Measurements from ENCODE around the gene CLTC.

CLTC gene

GRCh38 chr17:59727817-59728533, 108.3 kb downstream of the CLTC start:
- DNase-seq (ENCODE audit: low spot score), result no peak

- DNase-seq (ENCODE audit: low spot score), result no peak
These were observed 110.7 kb downstream of the CLTC start for GRCh38 chr17:59730268-59730834.

- no peak for DNase-seq (ENCODE audit: low spot score)
These were observed 114.0 kb downstream of the CLTC start for GRCh38 chr17:59733697-59734096.

DNA sequence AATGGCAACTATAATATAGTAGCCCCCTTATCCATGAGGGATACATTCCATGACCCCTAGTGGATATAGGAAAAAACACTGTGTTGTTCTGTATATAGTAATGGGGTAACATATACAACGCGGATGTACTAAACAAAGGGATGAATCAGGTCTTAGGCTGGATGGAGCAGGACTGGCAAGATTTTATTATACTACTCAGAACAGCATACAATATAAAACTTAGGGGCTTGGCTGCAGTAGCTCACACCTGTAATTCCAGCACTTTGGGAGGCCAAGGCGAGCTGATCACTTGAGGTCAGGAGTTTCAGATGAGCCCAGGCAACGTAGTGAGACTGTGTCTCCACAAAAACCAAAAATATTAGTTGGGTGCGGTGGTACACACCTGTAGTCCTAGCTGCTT, 114.5 kb downstream of the CLTC start:
- no peak for DNase-seq (ENCODE audit: low spot score)

DNA sequence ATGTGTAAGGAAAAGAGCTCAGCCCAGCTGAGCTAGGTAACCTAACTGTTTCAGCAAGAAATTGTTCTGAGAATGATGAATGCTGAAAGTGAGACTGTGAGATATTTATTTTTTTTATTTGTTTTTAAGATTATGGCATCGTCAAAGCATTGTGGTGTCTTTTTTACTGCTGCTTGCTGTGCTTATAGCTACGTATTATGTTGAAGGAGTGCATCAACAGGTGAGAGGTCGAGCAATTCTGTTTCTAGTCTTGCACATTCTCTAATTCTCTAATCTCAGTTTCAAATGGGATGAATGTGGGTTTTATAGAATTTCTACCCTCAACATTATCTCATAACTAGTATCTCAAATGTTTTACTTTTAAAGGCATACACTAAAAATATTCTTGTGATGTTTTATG, 117.6 kb downstream of the CLTC start:
- no peak for DNase-seq (ENCODE audit: low spot score)

DNA sequence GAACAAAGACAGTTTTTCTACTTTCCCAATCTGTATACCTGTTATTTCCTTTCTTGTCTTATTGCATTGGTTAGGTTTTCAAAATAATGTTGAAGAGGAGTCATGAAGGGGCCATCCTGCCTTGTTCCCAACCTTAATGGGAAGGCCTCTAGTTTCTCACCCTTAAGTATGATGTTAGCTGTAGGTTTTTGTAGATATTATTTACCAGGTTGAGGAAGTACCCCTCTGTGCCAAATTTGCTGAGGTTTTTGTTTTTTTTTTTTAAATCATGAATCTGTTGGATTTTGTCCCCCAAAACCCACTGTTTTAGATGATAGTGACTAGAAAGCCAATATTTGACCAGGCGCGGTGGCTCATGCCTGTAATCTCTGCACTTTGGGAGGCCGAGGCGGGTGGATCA, 124.1 kb downstream of the CLTC start:
- DNase-seq (ENCODE audit: low spot score), result no peak

- no peak for DNase-seq (ENCODE audit: low spot score)
These were observed 125.3 kb downstream of the CLTC start for GRCh38 chr17:59745040-59745439.

Measured in germinal center (tissue), 1 donor.